Measurements from ENCODE around the gene POLR2C. TPM values are rescaled to one million over a fixed set of nuclear protein-coding genes. Genes with fewer than 3 reads are reported as not detected.

The POLR2C gene
- total and polyA plus RNA-seq, 10 of the 15 experiments (the other 5 are each of a cell fraction or from before 2014, with no cell fraction given): 26.9 to 93.0 (median 57.8) TPM

GRCh38 chr16:57484515-57485005 lies 22.1 kb downstream of the POLR2C start:
- no peaks in the 10 kb centered on the region; the same call in 2 of the 3 replicates for H3K9me3 ChIP-seq (replicated peaks; ENCODE audit: control insufficient read depth, insufficient read depth, low read length)
- CTCF ChIA-PET: interaction anchor here (4.1 kb wide), 1 partner anchor 35 kb away, joined by 25 read pairs; no protein-coding TSS in a partner anchor
- intact Hi-C loops (cut with micrococcal nuclease; ENCODE audit: unreplicated experiment): no loop called here
- no TSS peak for BruUV-seq (replicated peaks)
- no peaks in the 10 kb centered on the region for H4K20me1 ChIP-seq (ENCODE audit: control insufficient read depth, insufficient read depth)
- in situ Hi-C loops (cut with MboI): no loop called here
- H3K9ac ChIP-seq (ENCODE audit: control insufficient read depth, insufficient read depth, low read length): no peak overlapping the region
- peaks cover 0 to 2% of the 10 kb centered on the region in 2 experiments; a peak in 1 of 4 replicates for H3K27me3 ChIP-seq (replicated peaks in 1 of 2; ENCODE audit: control insufficient read depth in 2 of 2, insufficient read depth in 2 of 2, low read length in 1 of 2)
- POLR2A ChIA-PET: no interaction called here
- SMC1A ChIA-PET (ENCODE audit: uncharacterized antibody, unreplicated experiment): no interaction called here
- H3K4me1 ChIP-seq (ENCODE audit: control insufficient read depth, insufficient read depth, low read length): peaks cover 15% of the 10 kb centered on the region
- 56% methylated on average over 8 of the region's 8 CpGs for WGBS (ENCODE audit: insufficient coverage, insufficient replicate concordance, low lambda C conversion rate, missing lambda C conversion rate)
- TF ChIP-seq, protein P1, sequence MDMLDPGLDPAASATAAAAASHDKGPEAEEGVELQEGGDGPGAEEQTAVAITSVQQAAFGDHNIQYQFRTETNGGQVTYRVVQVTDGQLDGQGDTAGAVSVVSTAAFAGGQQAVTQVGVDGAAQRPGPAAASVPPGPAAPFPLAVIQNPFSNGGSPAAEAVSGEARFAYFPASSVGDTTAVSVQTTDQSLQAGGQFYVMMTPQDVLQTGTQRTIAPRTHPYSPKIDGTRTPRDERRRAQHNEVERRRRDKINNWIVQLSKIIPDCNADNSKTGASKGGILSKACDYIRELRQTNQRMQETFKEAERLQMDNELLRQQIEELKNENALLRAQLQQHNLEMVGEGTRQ (IDR thresholded peaks at IDR 0.05; ENCODE audit: borderline replicate concordance, low read depth, low read length): no peak
- TF ChIP-seq CREB1 (IDR thresholded peaks at IDR 0.05; ENCODE audit: low read depth): no peak
- TF ChIP-seq SKIL (IDR thresholded peaks at IDR 0.05; ENCODE audit: low read depth, poor library complexity, severe bottlenecking): no peak
- no peak for TF ChIP-seq SIN3A (IDR thresholded peaks at IDR 0.05; ENCODE audit: low read depth, low read length)
- no peak for TF ChIP-seq CEBPZ (IDR thresholded peaks at IDR 0.05; ENCODE audit: low read depth, low read length)
- TF ChIP-seq TBL1XR1 (IDR thresholded peaks at IDR 0.05; ENCODE audit: low read depth, low read length): no peak
- no peak for TF ChIP-seq ZNF274 (IDR thresholded peaks at IDR 0.05; ENCODE audit: insufficient read depth, insufficient read length)
- RAD21 ChIA-PET (ENCODE audit: unreplicated experiment): no interaction called here
- no peaks in the 10 kb centered on the region for H3K36me3 ChIP-seq (ENCODE audit: control insufficient read depth in 2 of 2, insufficient read depth in 2 of 2, low read length in 1 of 2)
- no peak for FAIRE-seq
- H2AFZ ChIP-seq (ENCODE audit: control insufficient read depth, low read depth, low read length): no peak overlapping the region
- DNase-seq (ENCODE audit: low read depth, low spot score): no peak
- H3K4me3 ChIP-seq: no peak overlapping the region
- no peak overlapping the region for H3K4me2 ChIP-seq (ENCODE audit: control insufficient read depth, insufficient read depth)
- H3K79me2 ChIP-seq (ENCODE audit: control insufficient read depth, insufficient read depth, low read length): no peaks in the 10 kb centered on the region
- no peak for ATAC-seq
- H3K27ac ChIP-seq (ENCODE audit: control insufficient read depth, insufficient read depth): no peak overlapping the region
